CD4-positive, alpha-beta T cell treated with Interleukin-12 subunit alpha and Interleukin-12 subunit beta, for 1 hour (primary cell): Measurements from ENCODE around the gene GALNT18.

Experiments used
- DNase-seq: peaks from one replicate; pipeline ENCODE4 v3.0.0-alpha.2; 2020

GALNT18 gene

GRCh38 chr11:11401960-11402535 is 219.8 kb downstream of the GALNT18 start:
- no peak for DNase-seq

DNA sequence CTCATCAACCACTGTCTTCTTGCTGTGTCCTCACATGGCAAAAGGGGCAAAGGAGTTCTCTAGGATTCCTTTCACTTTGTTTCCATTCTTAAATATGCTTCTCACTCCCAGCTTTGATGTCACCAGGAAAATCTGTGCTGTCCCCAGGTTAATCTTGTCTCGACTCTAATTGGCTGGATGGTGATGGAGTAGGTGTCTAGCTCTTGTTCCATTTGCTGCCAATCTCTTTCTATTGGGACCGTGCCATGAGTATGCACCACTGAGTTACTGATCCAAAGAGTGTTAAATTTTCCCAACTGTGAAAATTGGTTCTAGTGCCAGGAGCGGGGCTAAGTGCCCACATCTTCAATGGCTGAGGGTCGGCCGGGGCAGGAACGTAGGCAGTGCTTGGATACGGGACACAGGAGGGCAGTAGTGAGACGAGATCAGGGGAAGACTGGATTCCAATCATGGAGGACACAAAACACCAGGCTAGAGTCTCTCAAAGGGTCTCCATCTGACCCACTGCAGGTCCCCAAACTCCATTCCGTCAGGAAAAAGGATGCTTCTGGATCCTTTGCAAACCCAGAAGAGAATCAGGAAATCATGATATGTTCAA is 221.1 kb downstream of the GALNT18 start:
- no peak for DNase-seq

GRCh38 chr11:11400121-11400520 is 221.7 kb downstream of the GALNT18 start:
- no peak for DNase-seq

- no peak for DNase-seq
Observed at GRCh38 chr11:11397781-11398180, 224.0 kb downstream of the GALNT18 start.

GRCh38 chr11:11397036-11397415 is 224.8 kb downstream of the GALNT18 start:
- DNase-seq, result no peak

- DNase-seq, result no peak
Observed at GRCh38 chr11:11396301-11397035, 225.3 kb downstream of the GALNT18 start.

DNA sequence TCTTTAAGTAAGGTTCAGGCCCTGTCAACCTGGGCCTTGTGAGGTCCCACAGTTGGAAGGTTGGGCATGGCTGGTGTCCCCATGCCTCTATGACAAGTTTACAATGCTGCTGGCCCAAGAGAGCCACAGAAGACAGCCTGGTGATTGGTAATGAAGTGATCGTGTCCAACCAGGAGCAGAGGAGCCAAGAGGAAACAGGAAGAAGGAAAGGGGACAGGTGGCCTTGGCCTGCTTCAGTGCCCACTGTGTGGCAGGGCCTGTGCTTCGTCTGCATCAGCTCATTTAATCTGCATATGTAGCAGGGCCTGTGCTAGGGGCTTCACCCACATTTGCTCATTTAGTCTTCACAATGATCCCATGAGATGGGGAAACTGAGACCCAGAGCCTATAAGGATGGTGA is 226.7 kb downstream of the GALNT18 start:
- no peak for DNase-seq

DNA sequence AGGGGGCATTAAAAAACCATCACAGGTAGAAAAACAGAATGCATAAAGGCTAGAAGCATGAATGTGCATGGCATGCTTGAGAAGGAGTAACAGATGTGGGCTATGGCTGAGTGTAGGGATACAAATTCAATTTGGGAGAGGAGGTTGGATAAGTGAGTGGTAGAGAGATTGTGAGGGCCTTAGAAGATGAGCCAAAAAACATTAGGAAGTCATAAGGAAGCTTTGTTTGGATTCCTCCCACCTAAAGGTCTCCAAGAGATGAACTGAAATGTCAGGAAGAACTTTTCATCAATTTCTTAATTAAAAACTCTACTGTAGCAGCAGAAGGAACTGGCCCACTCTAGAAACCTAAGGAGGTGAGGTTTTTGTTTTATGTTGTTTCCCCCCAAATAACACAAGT is 227.6 kb downstream of the GALNT18 start:
- DNase-seq, result no peak

- no peak for DNase-seq
Observed at GRCh38 chr11:11391796-11392463, 229.9 kb downstream of the GALNT18 start.

DNA sequence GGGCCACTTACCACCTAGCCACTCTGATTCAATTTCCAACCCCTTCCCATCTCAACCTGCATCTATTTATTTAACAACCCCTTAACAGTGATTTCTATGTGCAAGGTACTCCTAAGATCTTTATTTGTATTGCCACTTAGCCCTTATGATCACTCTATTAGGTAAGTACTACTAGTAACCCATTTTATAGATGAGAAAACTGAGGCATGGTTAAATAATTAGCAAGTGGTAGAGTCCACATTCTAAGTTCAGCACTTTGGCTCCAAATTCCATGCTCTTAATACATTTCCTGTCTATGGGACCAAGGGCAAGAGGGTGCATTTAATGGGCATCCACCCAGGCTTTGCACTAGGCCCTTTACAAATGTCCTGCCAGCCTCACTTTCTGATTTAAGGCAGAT is 230.6 kb downstream of the GALNT18 start:
- no peak for DNase-seq

- DNase-seq, result no peak
Observed at GRCh38 chr11:11390068-11390771, 231.6 kb downstream of the GALNT18 start.

GRCh38 chr11:11389238-11389637 is 232.6 kb downstream of the GALNT18 start:
- DNase-seq, result no peak

GRCh38 chr11:11387622-11388305 is 234.0 kb downstream of the GALNT18 start:
- no peak for DNase-seq

- DNase-seq, result no peak
Observed at GRCh38 chr11:11387207-11387606, 234.6 kb downstream of the GALNT18 start.

DNA sequence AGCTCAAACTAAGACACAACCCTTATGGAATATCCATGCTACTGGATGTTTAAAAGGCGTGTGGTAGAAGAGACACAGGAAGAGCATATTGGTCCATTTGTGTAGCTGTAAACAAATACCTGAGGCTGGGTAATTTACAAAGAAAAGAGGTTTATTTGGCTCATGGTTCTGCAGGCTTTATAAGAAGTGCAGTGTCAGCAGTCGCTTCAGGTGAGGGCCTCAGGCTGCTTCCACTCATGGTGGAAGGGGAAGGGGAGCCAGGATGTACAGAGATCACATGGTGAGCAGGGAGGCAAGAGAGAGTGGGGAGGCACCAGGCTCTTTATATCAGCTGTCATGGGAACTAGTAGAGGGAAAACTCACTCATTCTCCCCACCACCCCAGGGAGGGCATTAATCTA is 237.0 kb downstream of the GALNT18 start:
- no peak for DNase-seq

GRCh38 chr11:11383995-11384394 is 237.8 kb downstream of the GALNT18 start:
- DNase-seq, result no peak

GRCh38 chr11:11382858-11383532 is 238.8 kb downstream of the GALNT18 start:
- DNase-seq, result no peak

DNA sequence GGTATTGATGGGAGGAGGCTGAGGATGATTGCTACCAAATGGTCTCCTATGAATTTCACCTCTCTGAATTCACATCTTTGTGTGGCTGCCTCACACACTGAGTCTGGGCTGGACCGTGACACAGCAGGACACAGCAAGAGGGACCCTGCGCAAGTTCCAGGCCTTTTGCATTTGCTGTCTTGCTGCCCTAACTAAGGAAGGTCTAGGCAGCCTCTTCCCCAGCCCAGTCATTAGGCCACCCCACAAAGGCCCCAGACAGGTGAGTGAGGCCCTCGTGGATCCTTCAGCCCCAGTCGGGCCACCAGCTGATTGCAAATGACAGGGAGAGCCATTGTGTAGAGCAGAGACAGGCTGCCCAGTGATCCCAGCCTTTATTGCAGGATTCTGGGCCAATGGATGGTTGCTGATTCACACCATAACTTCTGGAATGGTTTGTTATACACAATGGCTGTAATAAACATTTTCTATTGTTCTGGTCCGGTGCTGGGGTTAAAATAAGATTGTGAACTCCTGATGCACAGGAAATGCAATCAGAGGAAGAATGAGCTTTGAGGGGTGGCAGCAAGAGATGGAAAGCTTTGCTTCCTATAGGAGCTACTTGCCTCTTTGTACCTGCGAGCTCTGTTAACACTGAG is 240.2 kb downstream of the GALNT18 start:
- no peak for DNase-seq

DNA sequence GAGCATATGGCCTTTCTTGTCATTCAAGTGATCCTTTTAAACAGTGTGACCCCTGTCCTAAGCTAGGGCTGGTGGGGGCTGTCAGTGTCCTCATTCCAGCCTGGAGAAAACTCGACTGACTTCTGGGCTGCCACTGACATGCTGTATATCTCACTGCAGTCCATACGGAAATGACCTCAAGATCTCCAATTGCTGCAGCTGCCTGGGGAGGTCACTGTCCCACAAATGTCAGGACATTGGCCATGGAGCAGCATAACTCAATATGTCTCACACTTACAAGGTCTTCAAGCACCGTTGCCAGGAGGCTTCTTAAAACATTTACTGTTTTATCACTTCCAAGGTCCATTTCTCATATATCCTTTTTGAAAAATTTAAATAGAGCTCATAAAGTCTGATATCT is 240.9 kb downstream of the GALNT18 start:
- DNase-seq, result no peak

DNA sequence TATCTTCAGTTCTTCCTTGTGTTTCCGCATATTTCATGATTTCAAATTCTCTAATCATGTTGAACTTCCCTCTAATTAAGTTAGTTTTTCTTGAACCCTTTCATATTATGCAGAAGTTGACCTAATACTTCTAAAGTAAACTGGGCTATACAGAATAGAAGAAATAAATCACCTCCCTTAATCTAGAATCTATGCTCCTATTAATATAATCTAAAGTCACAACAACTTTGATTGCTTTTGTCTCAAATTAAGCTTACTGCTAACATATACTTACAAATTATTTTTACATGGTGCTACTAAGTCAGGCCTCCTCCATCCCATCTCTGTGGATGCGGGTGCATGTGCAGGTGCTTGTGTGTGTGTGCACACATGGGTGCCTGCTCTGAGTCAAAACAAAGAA is 241.5 kb downstream of the GALNT18 start:
- no peak for DNase-seq

GRCh38 chr11:11379661-11380060 is 242.1 kb downstream of the GALNT18 start:
- DNase-seq, result no peak
